A549 (cell line): Measurements from ENCODE around the gene MAF. TPM values are rescaled to one million over a fixed set of nuclear protein-coding genes. Genes with fewer than 3 reads are reported as not detected.

Experiments used
- ATAC-seq, 2 experiments: fragments of 200-7000 bp in 1 of 2; fragments of >200 bp in 1 of 2; cut with Nextera tagmentation in 1 of 2; cut with Tn5 transposase in 1 of 2; 3 replicates each; pipeline versions ENCODE4 v1.8.0 to v1.9.1; 2018 to 2020; ENCODE audit warnings: mild to moderate bottlenecking in 1 of 2, moderate library complexity in 1 of 2
- CTCF ChIA-PET: fragments of 300-600 bp; sonication (Branson Sonifier 250); formaldehyde crosslinking; extraction: SDS; loops from one replicate; lab custom pipeline; 2021; ENCODE audit warnings: antibody characterized with exemption, inconsistent platforms; lab: Yijun Ruan, JAX
- POLR2A ChIA-PET: fragments of 350-600 bp; formaldehyde crosslinking; extraction: SDS; loops from one replicate; lab custom pipeline; 2021; ENCODE audit warnings: antibody characterized with exemption, inconsistent platforms; lab: Yijun Ruan, JAX
- DNase-seq, 2 experiments: peaks; one replicate each; pipeline versions ENCODE4 v3.0.0 to v3.0.0-alpha.2; 2011 to 2016; ENCODE audit warnings: low read depth in 1 of 2, low spot score in 1 of 2
- FAIRE-seq: peaks from 2 replicates; lab custom pipeline; 2011; peaks lifted over from hg19 to GRCh38; lab: Jason Lieb, UNC
- H3K27ac ChIP-seq, 2 experiments: fragments of >200 bp; sonication (Bioruptor Twin); formaldehyde crosslinking; 3 replicates each; pipeline ENCODE4 v1.5.1; 2016 to 2017
- H3K4me1 ChIP-seq: fragments of >200 bp; sonication (Bioruptor Twin); formaldehyde crosslinking; 3 replicates; pipeline ENCODE4 v1.6.1; 2016
- H3K4me2 ChIP-seq: fragments of >200 bp; sonication (Bioruptor Twin); formaldehyde crosslinking; 3 replicates; pipeline ENCODE4 v1.6.1; 2016
- H3K4me3 ChIP-seq: fragments of >200 bp; sonication (Bioruptor Twin); formaldehyde crosslinking; 3 replicates; pipeline ENCODE4 v1.5.1; 2016
- H3K9me3 ChIP-seq: fragments of >200 bp; sonication (Bioruptor Twin); formaldehyde crosslinking; 3 replicates; pipeline ENCODE4 v1.6.1; 2016
- CBX8 ChIP-seq: fragments of 200-600 bp; sonication (generic); IDR thresholded peaks from 2 replicates; pipeline ENCODE4 v1.6.1; 2016
- CHD2 ChIP-seq: fragments of 150-350 bp; IDR thresholded peaks from 2 replicates; pipeline ENCODE4 v1.6.1; 2014; ENCODE audit warnings: low read length; ENCODE audit not compliant: partially characterized antibody
- CHD4 ChIP-seq: fragments of 200-600 bp; sonication (generic); IDR thresholded peaks from 2 replicates; pipeline ENCODE4 v1.6.1; 2016; ENCODE audit warnings: antibody characterized with exemption, mild to moderate bottlenecking, borderline replicate concordance
- EHF ChIP-seq: fragments of 250-450 bp; sonication (Bioruptor Pico); IDR thresholded peaks from 2 replicates; pipeline ENCODE4 v1.5.0; 2020; ENCODE audit warnings: mild to moderate bottlenecking
- FOSB ChIP-seq: fragments of 250-450 bp; sonication (Bioruptor Pico); IDR thresholded peaks from 2 replicates; pipeline ENCODE4 v1.5.0; 2020; ENCODE audit warnings: mild to moderate bottlenecking, moderate library complexity
- FOSL2 ChIP-seq, 2 experiments: fragments of 450-650 bp in 1 of 2; fragments of >200 bp in 1 of 2; sonication (Bioruptor Twin) in 1 of 2; formaldehyde crosslinking; IDR thresholded peaks; 2 replicates each; pipeline versions ENCODE4 v1.5.0 to v1.6.1; 2016 to 2020; ENCODE audit warnings: mild to moderate bottlenecking in 1 of 2, moderate library complexity in 1 of 2
- FOXS1 ChIP-seq: fragments of 250-450 bp; sonication (Bioruptor Pico); IDR thresholded peaks from 2 replicates; pipeline ENCODE4 v1.5.0; 2020; ENCODE audit warnings: mild to moderate bottlenecking, moderate library complexity
- GATA3 ChIP-seq: IDR thresholded peaks from 2 replicates; pipeline ENCODE4 v1.6.1; 2012; ENCODE audit warnings: borderline replicate concordance
- HDAC2 ChIP-seq: fragments of 200-600 bp; sonication (generic); IDR thresholded peaks from 2 replicates; pipeline ENCODE4 v1.6.1; 2016
- HEYL ChIP-seq: fragments of 250-450 bp; sonication (Bioruptor Pico); IDR thresholded peaks from 2 replicates; pipeline ENCODE4 v1.8.0; 2021; ENCODE audit warnings: mild to moderate bottlenecking, moderate library complexity
- HOXB13 ChIP-seq: fragments of 250-450 bp; sonication (Bioruptor Pico); IDR thresholded peaks from 2 replicates; pipeline ENCODE4 v1.5.0; 2020; ENCODE audit warnings: low read depth, mild to moderate bottlenecking, moderate library complexity
- JUN ChIP-seq, 2 experiments: fragments of >200 bp; sonication (Bioruptor Twin); formaldehyde crosslinking; IDR thresholded peaks; 2 replicates in 1 of 2; 3 replicates in 1 of 2; pipeline ENCODE4 v1.6.1; 2016 to 2017
- KDM1A ChIP-seq: fragments of 200-600 bp; sonication (generic); IDR thresholded peaks from 2 replicates; pipeline ENCODE4 v1.6.1; 2016; ENCODE audit warnings: low read depth, mild to moderate bottlenecking
- MAFK ChIP-seq: fragments of 450-650 bp; IDR thresholded peaks from 2 replicates; pipeline ENCODE4 v1.6.1; 2014; ENCODE audit not compliant: partially characterized antibody
- NFE2L2 ChIP-seq: fragments of 150-350 bp; conservative IDR thresholded peaks from 2 replicates; pipeline ENCODE4 v1.6.1; 2014; ENCODE audit warnings: low read length
- NPAS2 ChIP-seq: fragments of 250-450 bp; sonication (Bioruptor Pico); IDR thresholded peaks from 2 replicates; pipeline ENCODE4 v1.8.0; 2022; ENCODE audit warnings: mild to moderate bottlenecking, moderate library complexity, borderline replicate concordance
- PHF8 ChIP-seq: fragments of 200-600 bp; sonication (generic); IDR thresholded peaks from 2 replicates; pipeline ENCODE4 v1.6.1; 2016; ENCODE audit warnings: low read depth, mild to moderate bottlenecking, antibody characterized with exemption, moderate library complexity, borderline replicate concordance
- POLR2A ChIP-seq: IDR thresholded peaks from 2 replicates; pipeline ENCODE4 v1.6.1; 2012; ENCODE audit warnings: mild to moderate bottlenecking, low read length
- RAD21 ChIP-seq, 2 experiments: fragments of >200 bp in 1 of 2; sonication (Bioruptor Twin) in 1 of 2; formaldehyde crosslinking in 1 of 2; IDR thresholded peaks in 1 of 2; conservative IDR thresholded peaks in 1 of 2; 2 replicates in 1 of 2; 3 replicates in 1 of 2; pipeline ENCODE4 v1.6.1; 2012 to 2018; ENCODE audit warnings: inconsistent platforms in 1 of 2
- RARB ChIP-seq: fragments of 250-450 bp; sonication (Bioruptor Pico); IDR thresholded peaks from 2 replicates; pipeline ENCODE4 v1.8.0; 2021; ENCODE audit warnings: mild to moderate bottlenecking, moderate library complexity
- SMC3 ChIP-seq: fragments of >200 bp; sonication (Bioruptor Twin); formaldehyde crosslinking; IDR thresholded peaks from 3 replicates; pipeline ENCODE4 v1.6.1; 2018; ENCODE audit warnings: inconsistent platforms
- SREBF2 ChIP-seq: fragments of 450-650 bp; IDR thresholded peaks from 2 replicates; pipeline ENCODE4 v1.6.1; 2014; ENCODE audit warnings: mild to moderate bottlenecking, moderate library complexity
- ZNF302 ChIP-seq: fragments of 250-450 bp; sonication (Bioruptor Pico); IDR thresholded peaks from 2 replicates; pipeline ENCODE4 v1.9.0; 2021; ENCODE audit warnings: inconsistent platforms, mild to moderate bottlenecking, moderate library complexity
- WGBS: methylation state at CpG from one replicate; pipeline ENCODE4 v1.1.6; 2017; ENCODE audit errors: missing lambda C conversion rate; 5-methylcytosine and 5-hydroxymethylcytosine counted together
- polyA plus RNA-seq, 4 experiments: library from polyadenylated mRNA; depleted of rRNA in 3 of 4; stranded (reverse); fragments of >200 nt; fragmentation: RNase III in 1 of 4; extraction: RNeasy Plus Mini Kit Qiagen cat#74134 plus additional on column Dnase treatment in 1 of 4; gene quantifications; 2 replicates in 3 of 4; 3 replicates in 1 of 4; pipeline ENCODE4 v1.2.3, GENCODE V29; 2011 to 2017
- TF ChIP-seq, protein P1 (sequence below): IDR thresholded peaks from 2 replicates; pipeline ENCODE4 v1.6.1; 2012
- TF ChIP-seq, protein P2 (sequence below): fragments of >200 bp; sonication (Bioruptor Twin); formaldehyde crosslinking; IDR thresholded peaks from 3 replicates; pipeline ENCODE4 v1.6.1; 2016
- TF ChIP-seq, protein P3 (sequence below): fragments of >200 bp; sonication (Bioruptor Twin); formaldehyde crosslinking; IDR thresholded peaks from 2 replicates; pipeline ENCODE4 v1.6.1; 2016
- TF ChIP-seq, protein P4 (sequence below): fragments of >200 bp; sonication (Bioruptor Twin); formaldehyde crosslinking; IDR thresholded peaks from 3 replicates; pipeline ENCODE4 v1.5.1; 2016
- TF ChIP-seq, protein P5 (sequence below): fragments of 250-450 bp; sonication (Bioruptor Pico); IDR thresholded peaks from 2 replicates; pipeline ENCODE4 v1.5.0; 2020; ENCODE audit warnings: low read depth, mild to moderate bottlenecking, moderate library complexity
- TF ChIP-seq, protein P6 (sequence below): fragments of 450-650 bp; IDR thresholded peaks from 2 replicates; pipeline ENCODE4 v1.6.1; 2014; ENCODE audit warnings: antibody characterized with exemption
- TF ChIP-seq, protein P7 (sequence below): fragments of 150-350 bp; IDR thresholded peaks from 2 replicates; pipeline ENCODE4 v1.6.1; 2014; ENCODE audit warnings: low read depth, mild to moderate bottlenecking, low read length

The MAF gene
- polyA plus RNA-seq, 2 of the 4 experiments (the other 2 are of a cell fraction): 0.14 to 0.37 TPM

DNA sequence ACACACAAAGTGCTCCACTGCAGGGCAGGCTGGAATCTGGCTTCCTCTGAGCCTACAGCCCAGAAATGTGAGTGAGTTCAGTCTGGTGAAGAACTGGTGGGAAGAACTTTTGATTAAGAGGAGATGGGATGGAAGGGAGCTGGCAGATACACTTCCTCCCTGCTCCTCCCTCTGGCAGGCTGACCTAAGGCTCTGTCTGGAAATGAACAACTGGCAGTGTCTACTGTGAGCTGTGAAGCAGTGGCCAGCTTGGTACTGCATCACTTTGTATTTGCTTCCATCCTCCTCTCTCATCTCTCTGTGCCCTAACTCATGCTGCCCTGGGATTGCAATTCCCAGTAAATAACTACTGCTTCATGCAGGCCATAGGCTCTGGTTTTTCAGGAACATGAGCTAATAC is 45.6 kb downstream of the MAF start:
- no peaks in the 10 kb centered on the region for H3K4me1 ChIP-seq
- TF ChIP-seq NFE2L2 (no peak), POLR2A (no peak), CHD2 (no peak), CBX8 (no peak)
- TF ChIP-seq, protein P1, sequence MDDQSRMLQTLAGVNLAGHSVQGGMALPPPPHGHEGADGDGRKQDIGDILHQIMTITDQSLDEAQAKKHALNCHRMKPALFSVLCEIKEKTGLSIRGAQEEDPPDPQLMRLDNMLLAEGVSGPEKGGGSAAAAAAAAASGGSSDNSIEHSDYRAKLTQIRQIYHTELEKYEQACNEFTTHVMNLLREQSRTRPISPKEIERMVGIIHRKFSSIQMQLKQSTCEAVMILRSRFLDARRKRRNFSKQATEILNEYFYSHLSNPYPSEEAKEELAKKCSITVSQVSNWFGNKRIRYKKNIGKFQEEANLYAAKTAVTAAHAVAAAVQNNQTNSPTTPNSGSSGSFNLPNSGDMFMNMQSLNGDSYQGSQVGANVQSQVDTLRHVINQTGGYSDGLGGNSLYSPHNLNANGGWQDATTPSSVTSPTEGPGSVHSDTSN: no peak
- TF ChIP-seq, protein P2, sequence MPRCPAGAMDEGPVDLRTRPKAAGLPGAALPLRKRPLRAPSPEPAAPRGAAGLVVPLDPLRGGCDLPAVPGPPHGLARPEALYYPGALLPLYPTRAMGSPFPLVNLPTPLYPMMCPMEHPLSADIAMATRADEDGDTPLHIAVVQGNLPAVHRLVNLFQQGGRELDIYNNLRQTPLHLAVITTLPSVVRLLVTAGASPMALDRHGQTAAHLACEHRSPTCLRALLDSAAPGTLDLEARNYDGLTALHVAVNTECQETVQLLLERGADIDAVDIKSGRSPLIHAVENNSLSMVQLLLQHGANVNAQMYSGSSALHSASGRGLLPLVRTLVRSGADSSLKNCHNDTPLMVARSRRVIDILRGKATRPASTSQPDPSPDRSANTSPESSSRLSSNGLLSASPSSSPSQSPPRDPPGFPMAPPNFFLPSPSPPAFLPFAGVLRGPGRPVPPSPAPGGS: no peak
- TF ChIP-seq, protein P3, sequence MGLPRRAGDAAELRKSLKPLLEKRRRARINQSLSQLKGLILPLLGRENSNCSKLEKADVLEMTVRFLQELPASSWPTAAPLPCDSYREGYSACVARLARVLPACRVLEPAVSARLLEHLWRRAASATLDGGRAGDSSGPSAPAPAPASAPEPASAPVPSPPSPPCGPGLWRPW: no peak
- POLR2A ChIA-PET: no interaction called here
- DNase-seq (no peak), ATAC-seq (peak in 1 of 2 experiments; percentile 50; a peak in 1 of 6 replicates), FAIRE-seq (no peak)
- H3K4me3 ChIP-seq: no peak overlapping the region
- no peaks in the 10 kb centered on the region for H3K9me3 ChIP-seq
- no peak overlapping the region for H3K4me2 ChIP-seq
- CTCF ChIA-PET: interaction anchor here (0.8 to 1.0 kb wide), 2 partner anchors 38 to 47 kb away, joined by 3 to 4 read pairs; no protein-coding TSS in a partner anchor
- H3K27ac ChIP-seq: no peak overlapping the region

DNA sequence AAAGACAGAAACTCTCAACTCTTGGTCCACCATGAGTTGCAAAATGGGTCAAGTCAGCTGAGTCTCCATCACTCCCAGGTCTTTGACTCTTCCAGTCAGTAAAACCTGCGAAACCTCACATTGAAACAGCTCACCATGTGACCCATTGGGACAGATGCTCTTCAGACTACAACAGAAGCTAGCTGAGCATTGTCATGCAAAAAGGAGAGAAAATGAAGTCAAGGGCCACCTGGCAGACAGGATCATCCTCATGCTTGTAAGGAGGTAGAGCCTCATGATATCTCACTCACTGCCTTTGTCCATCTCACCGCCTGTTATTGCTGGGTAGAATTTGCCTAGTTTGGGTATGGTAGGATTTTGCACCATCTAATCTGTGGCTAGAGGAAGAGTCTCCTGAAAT is 50.2 kb downstream of the MAF start:
- ATAC-seq: no peak
- WGBS: 33% methylated on average over 2 of the region's 2 CpGs
- ChIA-PET POLR2A (no interaction called here), CTCF (no interaction called here)
- DNase-seq: no peak
- no peak overlapping the region for H3K4me3 ChIP-seq
- no peaks in the 10 kb centered on the region for H3K4me1 ChIP-seq
- H3K9me3 ChIP-seq: no peaks in the 10 kb centered on the region
- no peak overlapping the region for H3K4me2 ChIP-seq
- TF ChIP-seq, protein P4, sequence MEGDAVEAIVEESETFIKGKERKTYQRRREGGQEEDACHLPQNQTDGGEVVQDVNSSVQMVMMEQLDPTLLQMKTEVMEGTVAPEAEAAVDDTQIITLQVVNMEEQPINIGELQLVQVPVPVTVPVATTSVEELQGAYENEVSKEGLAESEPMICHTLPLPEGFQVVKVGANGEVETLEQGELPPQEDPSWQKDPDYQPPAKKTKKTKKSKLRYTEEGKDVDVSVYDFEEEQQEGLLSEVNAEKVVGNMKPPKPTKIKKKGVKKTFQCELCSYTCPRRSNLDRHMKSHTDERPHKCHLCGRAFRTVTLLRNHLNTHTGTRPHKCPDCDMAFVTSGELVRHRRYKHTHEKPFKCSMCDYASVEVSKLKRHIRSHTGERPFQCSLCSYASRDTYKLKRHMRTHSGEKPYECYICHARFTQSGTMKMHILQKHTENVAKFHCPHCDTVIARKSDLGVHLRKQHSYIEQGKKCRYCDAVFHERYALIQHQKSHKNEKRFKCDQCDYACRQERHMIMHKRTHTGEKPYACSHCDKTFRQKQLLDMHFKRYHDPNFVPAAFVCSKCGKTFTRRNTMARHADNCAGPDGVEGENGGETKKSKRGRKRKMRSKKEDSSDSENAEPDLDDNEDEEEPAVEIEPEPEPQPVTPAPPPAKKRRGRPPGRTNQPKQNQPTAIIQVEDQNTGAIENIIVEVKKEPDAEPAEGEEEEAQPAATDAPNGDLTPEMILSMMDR: no peak
- no peak for TF ChIP-seq SMC3
- TF ChIP-seq JUN (IDR thresholded peaks at IDR 0.05): no peak
- no peak for TF ChIP-seq CHD2
- TF ChIP-seq ZNF302 (CRISPR knock-in tag): no peak
- no peak for TF ChIP-seq SREBF2
- no peak for TF ChIP-seq HOXB13
- TF ChIP-seq KDM1A: no peak
- no peak for TF ChIP-seq FOSL2 (IDR thresholded peaks at IDR 0.05)
- TF ChIP-seq FOSL2 (CRISPR knock-in tag; IDR thresholded peaks at IDR 0.05): no peak
- no peak for TF ChIP-seq CHD4
- TF ChIP-seq, protein P5, sequence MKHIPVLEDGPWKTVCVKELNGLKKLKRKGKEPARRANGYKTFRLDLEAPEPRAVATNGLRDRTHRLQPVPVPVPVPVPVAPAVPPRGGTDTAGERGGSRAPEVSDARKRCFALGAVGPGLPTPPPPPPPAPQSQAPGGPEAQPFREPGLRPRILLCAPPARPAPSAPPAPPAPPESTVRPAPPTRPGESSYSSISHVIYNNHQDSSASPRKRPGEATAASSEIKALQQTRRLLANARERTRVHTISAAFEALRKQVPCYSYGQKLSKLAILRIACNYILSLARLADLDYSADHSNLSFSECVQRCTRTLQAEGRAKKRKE (CRISPR knock-in tag): no peak
- TF ChIP-seq, all 56 proteins: peak for 0
- no peak for FAIRE-seq
- no peak overlapping the region for H3K27ac ChIP-seq

DNA sequence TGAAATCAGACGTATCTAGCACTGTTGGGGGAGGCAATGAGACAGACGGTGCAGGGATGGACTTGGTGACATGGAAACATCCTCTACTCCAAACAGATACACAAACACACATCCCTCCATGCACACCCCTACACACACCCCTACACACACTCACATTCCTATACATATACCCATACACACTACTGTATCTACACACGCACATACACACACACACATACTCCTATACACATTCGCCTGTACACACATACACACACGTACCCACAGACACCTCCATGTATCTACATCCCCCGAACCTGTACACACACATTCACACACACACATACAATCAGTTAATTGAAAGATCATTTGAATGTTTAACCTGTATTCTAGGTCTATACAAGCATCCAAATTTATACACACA is 53.5 kb downstream of the MAF start:
- Histone ChIP-seq H3K4me1 (no peaks in the 10 kb centered on the region), H3K9me3 (no peaks in the 10 kb centered on the region), H3K27ac (no peak overlapping the region), H3K4me2 (no peak overlapping the region), H3K4me3 (no peak overlapping the region)
- DNase-seq (no peak), ATAC-seq (no peak), FAIRE-seq (no peak)
- ChIA-PET POLR2A (no interaction called here), CTCF (no interaction called here)
- WGBS: 26% methylated on average over 6 of the region's 6 CpGs
- TF ChIP-seq MAFK (no peak), FOXS1 (no peak), FOSB (CRISPR knock-in tag) (no peak), PHF8 (no peak), RARB (CRISPR knock-in tag) (no peak), HEYL (no peak), HOXB13 (no peak), SMC3 (no peak), GATA3 (no peak), HDAC2 (no peak), EHF (CRISPR knock-in tag) (no peak), NPAS2 (no peak), RAD21 (conservative IDR thresholded peaks at IDR 0.05 in 1 of 2, IDR thresholded peaks at IDR 0.05 in 1 of 2) (no peak)
- TF ChIP-seq, protein P6, sequence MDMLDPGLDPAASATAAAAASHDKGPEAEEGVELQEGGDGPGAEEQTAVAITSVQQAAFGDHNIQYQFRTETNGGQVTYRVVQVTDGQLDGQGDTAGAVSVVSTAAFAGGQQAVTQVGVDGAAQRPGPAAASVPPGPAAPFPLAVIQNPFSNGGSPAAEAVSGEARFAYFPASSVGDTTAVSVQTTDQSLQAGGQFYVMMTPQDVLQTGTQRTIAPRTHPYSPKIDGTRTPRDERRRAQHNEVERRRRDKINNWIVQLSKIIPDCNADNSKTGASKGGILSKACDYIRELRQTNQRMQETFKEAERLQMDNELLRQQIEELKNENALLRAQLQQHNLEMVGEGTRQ: no peak
- TF ChIP-seq, protein P7, sequence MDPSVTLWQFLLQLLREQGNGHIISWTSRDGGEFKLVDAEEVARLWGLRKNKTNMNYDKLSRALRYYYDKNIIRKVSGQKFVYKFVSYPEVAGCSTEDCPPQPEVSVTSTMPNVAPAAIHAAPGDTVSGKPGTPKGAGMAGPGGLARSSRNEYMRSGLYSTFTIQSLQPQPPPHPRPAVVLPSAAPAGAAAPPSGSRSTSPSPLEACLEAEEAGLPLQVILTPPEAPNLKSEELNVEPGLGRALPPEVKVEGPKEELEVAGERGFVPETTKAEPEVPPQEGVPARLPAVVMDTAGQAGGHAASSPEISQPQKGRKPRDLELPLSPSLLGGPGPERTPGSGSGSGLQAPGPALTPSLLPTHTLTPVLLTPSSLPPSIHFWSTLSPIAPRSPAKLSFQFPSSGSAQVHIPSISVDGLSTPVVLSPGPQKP: no peak
